ENCODE measurements around the gene N4BP2L2.

- TF ChIP-seq CTCF (optimal IDR thresholded peaks at IDR 0.05 in 1 of 3, IDR thresholded peaks at IDR 0.05 in 1 of 3, conservative IDR thresholded peaks at IDR 0.05 in 1 of 3; ENCODE audit: extremely low read depth in 1 of 3, insufficient read depth in 2 of 3, low read length in 3 of 3) (no peak), EZH2 (IDR thresholded peaks at IDR 0.05; ENCODE audit: low read length) (no peak)
Measured at GRCh38 chr13:32417995-32418394, 120.6 kb downstream of the N4BP2L2 start.

Data from keratinocyte (primary cell).